ENCODE results near the gene VSTM2L.

VSTM2L gene

DNA sequence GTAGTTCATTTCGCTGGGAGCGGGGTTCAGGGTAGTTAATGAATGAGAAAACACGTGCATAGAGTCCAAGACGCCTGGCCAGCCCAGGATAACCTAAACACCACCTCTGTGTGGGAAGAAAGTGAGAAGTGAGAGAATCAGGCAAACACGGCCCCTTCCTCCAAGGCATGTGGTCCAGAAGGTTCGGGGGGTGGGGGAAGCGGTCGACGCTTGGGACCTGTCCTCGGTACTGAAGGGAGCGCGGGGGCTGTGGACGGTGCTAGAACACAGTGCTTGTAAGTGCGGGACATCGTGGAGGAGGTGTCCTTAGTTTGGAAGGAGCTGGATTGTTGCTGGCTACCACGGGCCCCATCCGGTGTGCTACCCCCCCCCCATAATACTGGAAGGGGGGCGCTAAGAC, 1.7 kb upstream of the VSTM2L start:
- Histone ChIP-seq H3K36me3 (replicated peaks) (no peaks in the 10 kb centered on the region), H3K27me3 (replicated peaks) (peaks cover 14% of the 10 kb centered on the region), H3K4me3 (ENCODE audit: low read depth, low read length) (no peak overlapping the region), H3K27ac (no peak overlapping the region)
- no peak for DNase-seq
- in situ Hi-C loops (cut with HindIII; ENCODE audit: low pct_ligation_motif_present, low sequenced_read_pairs), result no loop called here
- TF ChIP-seq, protein P1, sequence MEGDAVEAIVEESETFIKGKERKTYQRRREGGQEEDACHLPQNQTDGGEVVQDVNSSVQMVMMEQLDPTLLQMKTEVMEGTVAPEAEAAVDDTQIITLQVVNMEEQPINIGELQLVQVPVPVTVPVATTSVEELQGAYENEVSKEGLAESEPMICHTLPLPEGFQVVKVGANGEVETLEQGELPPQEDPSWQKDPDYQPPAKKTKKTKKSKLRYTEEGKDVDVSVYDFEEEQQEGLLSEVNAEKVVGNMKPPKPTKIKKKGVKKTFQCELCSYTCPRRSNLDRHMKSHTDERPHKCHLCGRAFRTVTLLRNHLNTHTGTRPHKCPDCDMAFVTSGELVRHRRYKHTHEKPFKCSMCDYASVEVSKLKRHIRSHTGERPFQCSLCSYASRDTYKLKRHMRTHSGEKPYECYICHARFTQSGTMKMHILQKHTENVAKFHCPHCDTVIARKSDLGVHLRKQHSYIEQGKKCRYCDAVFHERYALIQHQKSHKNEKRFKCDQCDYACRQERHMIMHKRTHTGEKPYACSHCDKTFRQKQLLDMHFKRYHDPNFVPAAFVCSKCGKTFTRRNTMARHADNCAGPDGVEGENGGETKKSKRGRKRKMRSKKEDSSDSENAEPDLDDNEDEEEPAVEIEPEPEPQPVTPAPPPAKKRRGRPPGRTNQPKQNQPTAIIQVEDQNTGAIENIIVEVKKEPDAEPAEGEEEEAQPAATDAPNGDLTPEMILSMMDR (IDR thresholded peaks at IDR 0.05; ENCODE audit: low read depth, low read length, missing control alignments), result no peak

DNA sequence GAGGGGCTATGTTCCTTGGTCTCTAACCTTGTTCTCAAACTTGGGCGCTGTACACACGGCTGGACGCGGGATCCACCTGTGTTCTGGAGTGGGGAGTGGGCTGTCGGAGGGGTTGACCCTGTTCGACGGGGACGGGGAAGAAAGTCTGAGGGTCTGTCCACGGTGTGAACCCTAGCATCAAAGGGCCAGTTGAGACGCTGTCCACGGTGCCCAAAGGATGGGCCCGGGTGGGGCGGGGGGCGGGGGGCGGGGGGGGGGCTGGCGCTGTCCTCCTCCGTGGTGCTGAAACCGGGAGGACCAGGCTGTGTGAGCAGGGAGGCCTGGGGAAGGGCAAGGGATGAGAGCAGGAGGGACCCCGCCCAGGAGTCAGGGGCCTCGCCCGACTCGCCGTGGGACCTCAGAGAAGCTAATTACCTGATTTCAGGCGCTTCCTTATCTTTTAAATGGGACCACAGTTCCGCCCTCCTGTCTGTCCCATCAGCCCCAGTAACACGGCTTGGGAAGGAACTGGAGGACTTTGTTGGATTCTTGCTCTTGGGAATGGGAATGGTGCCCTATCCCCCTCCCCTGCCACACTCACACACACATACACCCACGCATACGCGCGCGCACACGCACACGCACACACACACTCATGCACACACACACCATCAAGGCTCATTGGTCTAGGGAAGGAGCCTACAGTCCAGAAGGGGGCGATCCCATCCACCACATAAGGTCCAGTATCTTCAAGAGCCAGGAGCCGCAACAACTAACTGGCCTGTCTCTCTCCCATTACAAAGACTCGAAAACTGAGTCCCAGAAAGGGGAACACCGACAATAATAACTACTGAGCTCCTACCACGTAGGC, 1.0 kb upstream of the VSTM2L start:
- DNase-seq, result peak; percentile 72
- no peak overlapping the region for H3K4me3 ChIP-seq (ENCODE audit: low read depth, low read length)

DNA sequence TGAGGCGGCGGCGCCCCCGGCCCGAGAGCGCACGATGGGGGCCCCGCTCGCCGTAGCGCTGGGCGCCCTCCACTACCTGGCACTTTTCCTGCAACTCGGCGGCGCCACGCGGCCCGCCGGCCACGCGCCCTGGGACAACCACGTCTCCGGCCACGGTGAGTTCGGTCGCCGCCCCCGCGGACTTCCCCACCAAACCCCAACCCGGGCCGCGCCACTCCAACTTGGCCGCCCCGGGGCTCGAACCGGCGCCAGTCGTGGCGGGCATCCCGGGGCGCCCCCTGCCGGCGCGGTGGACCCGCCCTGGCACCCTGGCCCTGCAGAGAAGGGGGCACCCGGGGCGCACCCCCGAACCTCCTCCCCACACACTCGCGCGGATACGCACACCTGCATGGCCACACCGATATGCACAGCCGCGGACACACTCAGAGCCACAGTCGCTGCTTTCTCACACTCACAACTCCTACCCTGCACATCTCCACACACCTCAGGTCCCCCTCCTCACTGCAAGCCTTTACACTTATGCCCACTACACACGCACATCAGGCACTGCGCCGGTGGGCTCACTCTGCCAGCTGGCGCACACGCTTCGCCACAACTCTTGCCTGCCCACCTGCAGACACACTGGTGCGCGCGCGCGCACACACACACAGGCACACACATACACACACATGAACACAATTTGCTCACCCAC, 535 bp downstream of the VSTM2L start:
- in situ Hi-C loops (cut with HindIII; ENCODE audit: low pct_ligation_motif_present, low sequenced_read_pairs), result no loop called here
- Histone ChIP-seq H3K4me3 (ENCODE audit: low read depth, low read length) (peak overlapping the region; percentile 42), H3K27ac (no peak overlapping the region), H3K27me3 (replicated peaks) (peaks cover 14% of the 10 kb centered on the region), H3K36me3 (replicated peaks) (no peaks in the 10 kb centered on the region)
- TF ChIP-seq, protein P1 (IDR thresholded peaks at IDR 0.05; ENCODE audit: low read depth, low read length, missing control alignments), result peak; percentile 17
- DNase-seq, result no peak

More for the DNA sequence above, 1.0 kb upstream of the VSTM2L start:
- peaks cover 14% of the 10 kb centered on the region for H3K27me3 ChIP-seq (replicated peaks)
- H3K27ac ChIP-seq, result no peak overlapping the region
- in situ Hi-C loops (cut with HindIII; ENCODE audit: low pct_ligation_motif_present, low sequenced_read_pairs), result no loop called here
- H3K36me3 ChIP-seq (replicated peaks), result no peaks in the 10 kb centered on the region
- TF ChIP-seq, protein P1 (IDR thresholded peaks at IDR 0.05; ENCODE audit: low read depth, low read length, missing control alignments), result peak; percentile 72

DNA sequence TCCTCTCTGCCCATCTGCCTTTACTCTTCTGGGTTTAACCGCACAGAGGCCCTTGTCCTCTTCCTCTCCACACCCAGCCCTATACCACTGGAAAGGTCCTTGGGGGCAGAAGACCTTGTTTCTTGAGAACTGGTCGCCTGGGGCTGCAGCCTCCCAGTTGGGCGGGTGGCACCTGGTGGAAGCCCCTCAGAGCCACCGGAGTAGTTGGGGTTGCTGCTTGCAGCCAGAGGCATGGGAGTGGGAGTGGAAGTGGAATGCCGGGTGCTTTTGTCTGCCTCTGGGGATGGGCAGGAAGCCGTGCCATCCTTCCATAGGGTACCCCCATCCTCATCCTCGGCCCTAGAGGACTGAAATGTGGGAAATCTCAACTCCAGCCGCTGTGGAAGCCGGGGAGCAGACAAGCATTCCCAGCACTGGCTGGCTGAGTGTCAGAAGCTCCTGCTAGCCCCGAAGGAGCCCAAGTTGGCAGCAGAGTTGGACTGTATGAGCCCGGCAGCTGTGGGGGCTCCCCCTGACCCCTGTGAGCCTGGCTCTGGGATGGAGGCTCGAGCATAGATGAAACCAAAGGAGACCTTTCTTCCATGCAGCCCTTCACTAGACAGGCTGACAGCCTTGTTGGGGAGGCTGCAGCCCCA, 1.2 kb downstream of the VSTM2L start:
- no peak overlapping the region for H3K4me3 ChIP-seq (ENCODE audit: low read depth, low read length)
- TF ChIP-seq, protein P1 (IDR thresholded peaks at IDR 0.05; ENCODE audit: low read depth, low read length, missing control alignments), result no peak
- no peak for DNase-seq
- peaks cover 14% of the 10 kb centered on the region for H3K27me3 ChIP-seq (replicated peaks)
- H3K27ac ChIP-seq, result no peak overlapping the region
- in situ Hi-C loops (cut with HindIII; ENCODE audit: low pct_ligation_motif_present, low sequenced_read_pairs), result no loop called here
- no peaks in the 10 kb centered on the region for H3K36me3 ChIP-seq (replicated peaks)

DNA sequence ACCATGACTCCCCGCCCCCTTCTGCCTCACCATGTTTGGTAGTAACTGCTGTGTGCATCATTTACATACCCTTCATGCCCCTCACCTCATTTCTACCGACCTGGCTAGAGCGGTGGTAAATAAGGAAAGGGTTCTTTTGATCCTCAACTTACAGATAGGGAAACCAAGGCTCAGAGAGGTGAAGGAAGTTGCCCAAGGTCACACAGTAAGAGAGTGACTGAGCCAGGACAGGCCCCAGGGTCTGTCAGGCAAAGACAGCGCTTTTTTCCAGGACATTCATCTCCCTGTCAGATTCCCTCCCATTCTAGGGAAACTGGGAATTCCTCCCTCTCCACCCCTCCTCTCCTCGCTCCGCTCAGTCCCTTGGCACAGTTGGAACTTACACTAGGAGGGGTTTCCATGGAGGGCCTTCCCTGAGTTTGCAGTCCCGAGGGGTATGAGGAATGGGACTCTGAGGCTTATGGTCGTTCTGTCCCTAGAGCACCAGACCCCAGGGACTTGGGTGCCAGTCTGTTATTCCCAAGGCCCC, 2.0 kb downstream of the VSTM2L start:
- Histone ChIP-seq H3K4me3 (ENCODE audit: low read depth, low read length) (no peak overlapping the region), H3K36me3 (replicated peaks) (no peaks in the 10 kb centered on the region), H3K27ac (no peak overlapping the region), H3K27me3 (replicated peaks) (peaks cover 13% of the 10 kb centered on the region)
- TF ChIP-seq, protein P1 (IDR thresholded peaks at IDR 0.05; ENCODE audit: low read depth, low read length, missing control alignments), result no peak
- no peak for DNase-seq
- in situ Hi-C loops (cut with HindIII; ENCODE audit: low pct_ligation_motif_present, low sequenced_read_pairs), result no loop called here
